Large intestine (tissue), 3 donors: ENCODE results near the gene KLF13. TPM values are rescaled to one million over a fixed set of nuclear protein-coding genes. Genes with fewer than 3 reads are reported as not detected.

ENCODE experiments used
- DNase-seq, 2 donors: peaks; one replicate each; pipeline versions ENCODE4 v3.0.0 to v3.0.0-alpha.2; 2013
- H3K27ac ChIP-seq: one replicate; pipeline ENCODE4 v1.5.1; 2013; ENCODE audit warnings: low read length
- H3K27me3 ChIP-seq: 2 replicates; pipeline ENCODE4 v1.6.1; 2013; ENCODE audit warnings: low read length; ENCODE audit not compliant: control insufficient read depth, insufficient read depth
- H3K36me3 ChIP-seq: 2 replicates; pipeline ENCODE4 v1.6.1; 2013; ENCODE audit warnings: low read length; ENCODE audit not compliant: control insufficient read depth, insufficient read depth
- H3K4me1 ChIP-seq: one replicate; pipeline ENCODE4 v1.6.1; 2013; ENCODE audit warnings: low read length; ENCODE audit not compliant: control insufficient read depth, insufficient read depth
- H3K4me3 ChIP-seq: one replicate; pipeline ENCODE4 v1.5.1; 2013; ENCODE audit warnings: low read length
- H3K9me3 ChIP-seq: one replicate; pipeline ENCODE4 v1.6.1; 2013; ENCODE audit warnings: mild to moderate bottlenecking, low read depth, low read length, moderate library complexity; ENCODE audit not compliant: control insufficient read depth
- WGBS: methylation state at CpG from one replicate; pipeline ENCODE4 v1.1.5; 2013; ENCODE audit warnings: low lambda C conversion rate; ENCODE audit not compliant: insufficient coverage; 5-methylcytosine and 5-hydroxymethylcytosine counted together
- polyA plus RNA-seq: library from polyadenylated mRNA; unstranded; fragments of 120-200 nt; gene quantifications from one replicate; pipeline ENCODE4 v1.2.1, GENCODE V29; 2013

Gene KLF13
- polyA plus RNA-seq, 1 donor, result 60.7 TPM

DNA sequence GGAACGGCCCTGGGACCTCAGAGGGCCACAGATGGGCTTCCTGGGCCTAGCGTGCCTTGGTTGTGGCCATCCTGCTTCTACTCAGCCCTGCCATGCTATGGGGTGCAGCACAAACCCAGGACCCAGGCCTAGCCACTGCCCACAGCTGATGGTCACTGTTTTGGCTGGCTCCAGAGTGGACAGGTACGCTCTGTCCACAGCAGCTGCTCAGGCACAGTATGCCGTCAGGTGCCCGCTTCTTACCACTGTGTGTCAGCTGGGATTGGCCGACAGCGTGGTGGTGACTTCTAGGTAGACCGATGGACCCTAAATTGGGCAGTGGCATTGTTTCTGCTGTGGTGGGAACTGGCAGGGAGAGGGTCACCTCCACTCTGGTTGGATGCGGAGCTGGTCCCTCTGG, 47.3 kb downstream of the KLF13 start:
- peaks cover 61% of the 10 kb centered on the region for H3K4me1 ChIP-seq
- H3K27me3 ChIP-seq, result no peaks in the 10 kb centered on the region
- H3K36me3 ChIP-seq, result peaks cover 22% of the 10 kb centered on the region
- no peak overlapping the region for H3K4me3 ChIP-seq
- H3K9me3 ChIP-seq, result no peaks in the 10 kb centered on the region
- H3K27ac ChIP-seq, result peak overlapping the region; percentile 91
- no CpG with 5 or more reads among the region's 9 CpGs for WGBS
- DNase-seq, result no peak

DNA sequence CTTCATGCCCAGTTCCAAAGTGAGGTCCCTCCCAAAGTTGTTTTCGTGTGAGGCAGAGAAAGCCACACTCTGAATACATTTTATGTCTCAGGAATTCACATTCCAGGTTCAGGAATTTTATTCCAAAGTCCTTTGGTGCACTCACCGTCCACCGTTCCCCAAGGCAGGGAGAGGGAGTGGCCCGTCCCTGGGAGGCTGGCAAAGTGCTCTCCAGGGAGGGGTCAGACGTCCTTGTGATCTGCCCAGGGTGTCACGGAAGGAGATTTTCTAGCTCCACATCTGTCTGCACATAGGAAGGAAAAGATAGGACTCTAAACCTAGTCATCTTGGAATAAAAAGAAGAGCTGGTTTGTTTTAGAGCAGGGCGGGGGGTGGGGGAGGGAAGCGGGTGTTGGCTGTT, 47.9 kb downstream of the KLF13 start:
- Histone ChIP-seq H3K27me3 (no peaks in the 10 kb centered on the region), H3K36me3 (peaks cover 22% of the 10 kb centered on the region), H3K4me1 (peaks cover 66% of the 10 kb centered on the region), H3K9me3 (no peaks in the 10 kb centered on the region), H3K27ac (peak overlapping the region; percentile 91), H3K4me3 (no peak overlapping the region)
- DNase-seq, result peak; percentile 71 to 85
- 100% methylated on average over 1 of the region's 8 CpGs for WGBS

DNA sequence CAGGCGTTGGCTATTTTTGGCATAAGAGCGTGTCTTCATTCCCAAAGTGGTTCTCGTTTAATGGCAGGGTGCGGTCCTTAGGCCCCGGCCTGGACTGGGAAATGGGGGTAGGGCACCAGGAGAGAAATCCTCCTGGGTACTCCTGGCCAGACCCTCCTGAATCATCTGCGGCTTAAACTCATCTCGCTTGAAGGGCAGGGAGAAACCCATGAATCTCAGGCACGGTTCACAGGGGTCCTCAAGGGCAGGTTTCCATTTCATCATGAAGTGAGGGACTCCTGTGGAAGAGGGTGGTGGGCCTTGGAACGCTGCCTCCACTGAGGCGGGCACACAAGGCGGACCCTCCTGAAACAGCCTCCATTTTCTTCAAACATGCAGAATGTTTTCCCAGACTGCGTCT, 48.4 kb downstream of the KLF13 start:
- no peaks in the 10 kb centered on the region for H3K9me3 ChIP-seq
- H3K4me3 ChIP-seq, result no peak overlapping the region
- DNase-seq, result no peak
- H3K4me1 ChIP-seq, result peaks cover 70% of the 10 kb centered on the region
- H3K27me3 ChIP-seq, result no peaks in the 10 kb centered on the region
- WGBS, result no CpG with 5 or more reads among the region's 12 CpGs
- H3K36me3 ChIP-seq, result peaks cover 22% of the 10 kb centered on the region
- H3K27ac ChIP-seq, result peak overlapping the region; percentile 91

DNA sequence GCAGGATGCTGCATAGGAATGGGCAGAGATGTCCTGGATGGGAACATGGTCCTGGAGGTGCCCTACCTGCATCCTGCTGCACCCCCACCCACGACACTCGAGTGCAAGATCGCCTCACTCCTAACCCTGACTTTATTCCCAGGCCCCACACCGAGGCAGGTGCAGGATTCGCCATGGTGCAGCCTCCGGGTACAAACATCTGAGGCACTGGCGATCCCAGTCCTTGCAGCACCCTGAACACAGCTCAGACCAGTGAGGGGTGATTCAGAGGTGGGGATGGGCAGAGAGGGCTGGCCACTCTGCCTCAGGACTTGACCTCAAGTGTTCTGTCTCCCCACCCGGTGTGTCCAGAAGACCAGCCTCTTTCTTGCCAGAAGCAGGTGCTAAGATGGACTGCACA, 49.1 kb downstream of the KLF13 start:
- Histone ChIP-seq H3K4me3 (no peak overlapping the region), H3K9me3 (no peaks in the 10 kb centered on the region), H3K27me3 (no peaks in the 10 kb centered on the region), H3K36me3 (peaks cover 28% of the 10 kb centered on the region), H3K4me1 (peaks cover 76% of the 10 kb centered on the region), H3K27ac (peak overlapping the region; percentile 91)
- no peak for DNase-seq
- no CpG with 5 or more reads among the region's 8 CpGs for WGBS

DNA sequence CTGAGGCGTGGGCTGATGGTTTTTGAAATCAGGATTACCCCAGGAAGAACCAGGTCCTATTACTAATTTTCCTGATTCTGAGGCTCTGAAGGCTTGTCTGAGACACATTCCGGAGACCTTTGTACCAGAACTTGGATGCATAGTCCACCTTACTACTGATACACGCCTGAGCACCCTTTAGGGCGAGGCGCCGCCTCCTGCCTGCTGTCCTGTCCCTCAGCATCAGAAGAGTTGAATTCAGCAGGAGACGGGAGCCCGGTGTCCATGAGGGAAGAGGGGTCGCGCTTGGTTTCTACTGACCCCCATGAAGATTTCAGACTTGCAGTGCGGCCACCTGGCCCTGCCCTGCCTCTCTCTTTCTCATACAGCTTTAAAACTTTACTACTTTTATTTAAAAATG, 49.9 kb downstream of the KLF13 start:
- WGBS, result 48% methylated on average over 4 of the region's 11 CpGs
- Histone ChIP-seq H3K4me3 (no peak overlapping the region), H3K4me1 (peaks cover 76% of the 10 kb centered on the region), H3K27ac (peak overlapping the region; percentile 91), H3K27me3 (no peaks in the 10 kb centered on the region), H3K9me3 (no peaks in the 10 kb centered on the region), H3K36me3 (peaks cover 28% of the 10 kb centered on the region)
- DNase-seq, result peak; percentile 88 to 94

DNA sequence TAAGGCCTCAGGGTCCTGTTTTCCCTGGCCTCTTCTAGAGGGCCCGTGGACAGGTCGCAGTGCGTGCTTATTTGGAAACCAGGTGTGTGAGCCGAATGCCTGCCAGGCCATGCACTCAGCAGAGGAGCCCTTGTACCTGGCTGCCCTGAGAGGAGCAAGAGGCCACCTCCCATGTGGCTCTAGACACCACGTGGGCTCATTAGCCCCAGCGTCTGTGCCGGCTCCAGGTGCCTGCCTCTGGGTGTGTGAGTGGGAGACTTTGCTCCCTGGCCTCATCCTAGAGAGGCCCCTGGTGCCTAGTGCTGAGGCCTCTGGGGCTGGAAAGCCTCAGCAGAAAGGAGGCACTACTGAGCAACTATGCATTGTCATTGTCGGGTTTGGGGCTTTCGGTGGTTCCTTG, 50.4 kb downstream of the KLF13 start:
- H3K4me1 ChIP-seq, result peaks cover 80% of the 10 kb centered on the region
- WGBS, result no CpG with 5 or more reads among the region's 9 CpGs
- H3K9me3 ChIP-seq, result no peaks in the 10 kb centered on the region
- DNase-seq, result peak; percentile 91 to 96
- peaks cover 28% of the 10 kb centered on the region for H3K36me3 ChIP-seq
- no peaks in the 10 kb centered on the region for H3K27me3 ChIP-seq
- no peak overlapping the region for H3K4me3 ChIP-seq
- H3K27ac ChIP-seq, result peak overlapping the region; percentile 91

DNA sequence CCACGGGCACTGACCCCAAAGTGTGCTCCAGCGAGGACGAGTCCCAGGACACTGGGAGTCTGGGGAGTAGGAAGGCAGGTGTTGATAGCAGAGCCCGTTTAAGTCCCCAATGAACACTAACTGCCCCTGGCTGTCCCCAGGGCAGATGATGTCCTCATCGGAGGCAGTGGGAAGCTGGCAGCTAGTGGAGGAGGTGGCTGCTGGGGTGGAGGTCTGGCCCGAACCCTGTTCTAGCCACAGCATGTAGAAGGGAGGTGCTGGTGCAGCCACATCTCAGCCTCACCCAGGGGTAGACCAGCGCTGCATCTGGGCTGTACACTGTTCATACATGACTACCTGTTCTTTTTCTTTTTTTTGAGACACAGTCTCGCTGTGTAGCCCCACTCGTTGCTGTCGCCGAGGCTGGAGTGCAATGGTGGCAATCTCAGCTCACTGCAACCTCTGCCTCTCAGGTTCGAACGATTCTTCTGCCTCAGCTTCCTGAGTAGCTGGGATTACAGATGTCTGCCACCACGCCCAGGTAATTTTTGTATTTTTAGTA, 51.8 kb downstream of the KLF13 start:
- Histone ChIP-seq H3K36me3 (peaks cover 17% of the 10 kb centered on the region), H3K4me1 (peaks cover 85% of the 10 kb centered on the region), H3K4me3 (no peak overlapping the region), H3K9me3 (no peaks in the 10 kb centered on the region), H3K27ac (peak overlapping the region; percentile 91), H3K27me3 (no peaks in the 10 kb centered on the region)
- WGBS, result 83% methylated on average over 1 of the region's 14 CpGs
- DNase-seq, result no peak

DNA sequence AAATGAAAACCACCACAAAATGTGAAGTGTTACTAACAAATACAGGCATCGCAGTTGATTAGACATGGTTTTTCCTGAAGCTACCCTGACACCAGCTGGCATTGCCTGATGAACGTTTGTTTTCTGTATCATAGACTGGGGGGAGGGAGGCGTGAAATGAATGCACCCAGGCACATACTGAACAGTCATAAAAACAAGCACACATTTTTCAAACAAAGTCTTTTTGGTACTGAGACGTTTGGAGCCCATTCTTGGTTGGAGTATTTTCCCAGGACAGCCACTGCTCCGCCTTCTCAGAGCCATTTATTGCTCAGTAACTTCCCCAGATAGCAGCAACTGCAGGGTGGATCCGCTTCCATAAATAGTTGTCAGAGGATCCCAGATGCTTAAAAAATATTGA, 52.4 kb downstream of the KLF13 start:
- peaks cover 15% of the 10 kb centered on the region for H3K36me3 ChIP-seq
- H3K9me3 ChIP-seq, result no peaks in the 10 kb centered on the region
- H3K27me3 ChIP-seq, result no peaks in the 10 kb centered on the region
- H3K4me1 ChIP-seq, result peaks cover 82% of the 10 kb centered on the region
- no CpG with 5 or more reads among the region's 6 CpGs for WGBS
- H3K27ac ChIP-seq, result peak overlapping the region; percentile 91
- H3K4me3 ChIP-seq, result no peak overlapping the region
- DNase-seq, result peak in 1 of 2 donors; percentile 61

DNA sequence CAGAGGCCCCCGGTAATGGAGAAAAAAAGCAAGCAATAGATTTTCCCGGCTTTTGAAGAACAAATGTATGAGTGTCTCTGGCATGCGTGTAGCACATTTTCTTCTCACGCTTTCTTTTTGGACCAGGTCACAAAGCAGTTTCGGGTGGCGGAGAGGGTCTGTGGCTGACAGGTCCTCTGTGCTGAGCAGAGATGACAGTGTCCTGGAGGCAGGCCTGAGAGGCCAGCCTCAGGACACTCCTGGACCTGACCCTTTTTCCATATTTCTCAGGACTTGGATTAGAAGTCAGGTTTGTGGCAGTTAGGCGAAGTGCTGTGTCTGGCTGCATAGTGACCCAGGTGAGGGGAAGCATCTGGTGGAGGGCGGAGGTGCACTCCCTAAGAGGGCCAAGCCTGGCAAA, 52.9 kb downstream of the KLF13 start:
- Histone ChIP-seq H3K27ac (peak overlapping the region; percentile 91), H3K4me1 (peaks cover 79% of the 10 kb centered on the region)

DNA sequence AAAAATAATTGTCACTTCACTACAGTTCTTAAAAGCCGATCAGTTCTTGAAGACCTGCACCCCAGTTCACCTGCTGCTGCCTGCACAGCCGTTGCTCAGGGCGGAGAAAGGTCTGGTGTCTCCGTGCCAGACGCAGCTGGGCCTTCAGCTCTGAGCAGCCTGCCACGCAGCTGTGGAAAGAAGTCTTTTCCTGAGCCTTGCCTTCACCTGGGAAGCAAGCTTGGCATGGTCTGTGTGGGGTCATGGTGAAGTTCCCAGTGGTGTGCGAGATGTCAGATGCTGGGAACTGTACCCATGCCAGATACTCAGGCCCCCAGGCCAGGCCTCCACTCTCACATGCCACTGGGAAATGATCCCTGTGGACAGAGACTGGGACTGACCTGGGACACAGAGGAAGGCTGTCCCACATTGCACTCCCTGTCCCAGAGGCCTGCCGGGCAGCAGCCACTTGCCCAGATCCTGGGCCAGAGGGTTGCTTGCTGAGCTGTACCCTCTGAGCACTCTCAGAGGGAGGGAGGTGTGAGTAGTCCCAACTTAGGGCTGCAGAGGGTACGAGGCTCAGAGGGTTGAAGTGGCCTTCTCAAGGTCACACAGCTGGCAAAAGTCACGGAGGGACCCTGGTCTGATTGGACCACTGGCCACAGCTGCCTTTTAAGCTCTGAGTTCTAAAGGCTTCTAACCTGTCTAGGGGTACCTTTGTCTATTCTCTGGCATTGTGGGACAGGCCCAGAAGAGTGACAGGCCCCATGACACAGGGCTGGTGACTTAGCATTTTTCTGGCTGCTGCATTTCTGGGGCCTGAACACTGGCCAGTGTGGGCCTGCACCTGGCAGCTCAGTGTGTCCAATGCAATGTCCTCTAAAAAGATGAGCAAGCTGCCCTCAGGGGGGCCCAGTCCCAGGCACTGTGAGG, 55.4 kb downstream of the KLF13 start:
- H3K4me1 ChIP-seq, result peaks cover 56% of the 10 kb centered on the region
- H3K27me3 ChIP-seq, result no peaks in the 10 kb centered on the region
- peaks cover 11% of the 10 kb centered on the region for H3K36me3 ChIP-seq
- no peak for DNase-seq
- peak overlapping the region; percentile 86 for H3K27ac ChIP-seq
- WGBS, result no CpG with 5 or more reads among the region's 10 CpGs
- H3K9me3 ChIP-seq, result no peaks in the 10 kb centered on the region
- no peak overlapping the region for H3K4me3 ChIP-seq

More for the DNA sequence above, 52.9 kb downstream of the KLF13 start:
- peaks cover 15% of the 10 kb centered on the region for H3K36me3 ChIP-seq
- no peaks in the 10 kb centered on the region for H3K27me3 ChIP-seq
- no peak for DNase-seq
- 70% methylated on average over 2 of the region's 8 CpGs for WGBS
- H3K4me3 ChIP-seq, result no peak overlapping the region
- no peaks in the 10 kb centered on the region for H3K9me3 ChIP-seq
